Measurements from ENCODE around the gene TRAF3IP1.

DNA sequence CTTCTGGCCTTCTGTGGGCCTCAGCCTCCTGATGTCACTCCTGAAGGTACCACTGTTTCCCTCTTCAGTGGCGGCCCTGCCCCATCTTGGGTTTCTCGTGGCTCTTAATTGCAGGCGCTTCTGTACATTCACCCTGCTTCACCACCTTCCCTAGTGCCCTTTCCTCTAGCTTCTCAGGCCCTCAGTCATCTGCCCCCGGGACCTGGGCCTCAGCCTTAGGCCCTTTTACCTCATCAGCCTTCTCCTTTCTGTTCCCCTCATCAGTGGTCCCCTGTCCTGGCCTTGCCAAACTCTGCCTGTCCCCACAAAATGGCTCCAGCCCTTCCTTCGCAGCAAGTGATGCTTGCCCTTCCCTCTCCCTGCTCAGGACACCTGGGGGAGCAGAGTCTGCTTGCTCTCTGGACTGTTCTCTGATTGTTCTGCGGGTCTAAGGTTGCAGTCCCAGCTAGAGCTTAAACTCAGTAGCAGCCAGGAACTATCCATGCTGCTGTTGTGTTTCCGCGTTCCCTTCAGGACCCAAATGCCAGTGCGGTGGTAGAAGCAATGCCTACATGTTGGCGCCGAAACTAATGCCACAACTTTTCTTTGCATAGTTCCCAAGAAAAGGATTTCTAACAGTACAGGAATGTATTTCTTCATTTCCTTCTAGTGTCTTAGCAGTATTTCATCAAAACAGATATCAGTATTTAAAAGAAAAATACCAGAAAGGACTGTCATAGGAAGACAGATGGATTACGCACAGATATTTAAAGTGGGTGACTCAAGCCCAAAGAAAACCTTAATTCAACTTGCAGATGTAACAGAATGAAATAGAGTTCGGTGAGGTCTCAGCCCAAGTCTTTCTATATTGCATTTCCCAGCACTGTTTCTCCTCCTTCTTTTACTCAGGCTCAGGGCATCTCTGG is 113.9 kb downstream of the TRAF3IP1 start:
- TF ChIP-seq, protein P1, sequence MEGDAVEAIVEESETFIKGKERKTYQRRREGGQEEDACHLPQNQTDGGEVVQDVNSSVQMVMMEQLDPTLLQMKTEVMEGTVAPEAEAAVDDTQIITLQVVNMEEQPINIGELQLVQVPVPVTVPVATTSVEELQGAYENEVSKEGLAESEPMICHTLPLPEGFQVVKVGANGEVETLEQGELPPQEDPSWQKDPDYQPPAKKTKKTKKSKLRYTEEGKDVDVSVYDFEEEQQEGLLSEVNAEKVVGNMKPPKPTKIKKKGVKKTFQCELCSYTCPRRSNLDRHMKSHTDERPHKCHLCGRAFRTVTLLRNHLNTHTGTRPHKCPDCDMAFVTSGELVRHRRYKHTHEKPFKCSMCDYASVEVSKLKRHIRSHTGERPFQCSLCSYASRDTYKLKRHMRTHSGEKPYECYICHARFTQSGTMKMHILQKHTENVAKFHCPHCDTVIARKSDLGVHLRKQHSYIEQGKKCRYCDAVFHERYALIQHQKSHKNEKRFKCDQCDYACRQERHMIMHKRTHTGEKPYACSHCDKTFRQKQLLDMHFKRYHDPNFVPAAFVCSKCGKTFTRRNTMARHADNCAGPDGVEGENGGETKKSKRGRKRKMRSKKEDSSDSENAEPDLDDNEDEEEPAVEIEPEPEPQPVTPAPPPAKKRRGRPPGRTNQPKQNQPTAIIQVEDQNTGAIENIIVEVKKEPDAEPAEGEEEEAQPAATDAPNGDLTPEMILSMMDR (IDR thresholded peaks at IDR 0.05) = no peak
- TF ChIP-seq POLR2A (IDR thresholded peaks at IDR 0.05) (no peak), POLR2AphosphoS5 (IDR thresholded peaks at IDR 0.05) (no peak), EP300 (IDR thresholded peaks at IDR 0.05) (no peak)
